Measurements from ENCODE around the gene GTF3C5.

The GTF3C5 gene

GRCh38 chr9:133103987-133104505 is 73.2 kb downstream of the GTF3C5 start:
- Histone ChIP-seq H4K91ac (ENCODE audit: low read depth, low read length, poor library complexity) (no peak overlapping the region), H3K79me1 (ENCODE audit: low read depth, low read length) (peaks cover 8% of the 10 kb centered on the region), H3K9me3 (replicated peaks in 1 of 2; ENCODE audit: control insufficient read depth in 2 of 2, insufficient read depth in 1 of 2, low read depth in 1 of 2, low read length in 2 of 2) (peaks cover 0 to 4% of the 10 kb centered on the region in 2 donors), H2BK15ac (ENCODE audit: low read length) (no peak overlapping the region), H3K4me3 (ENCODE audit: low read length in 2 of 2) (no peak overlapping the region), H3K4me1 (ENCODE audit: control insufficient read depth in 2 of 2, insufficient read depth in 1 of 2, low read depth in 1 of 2, low read length in 2 of 2) (no peaks in the 10 kb centered on the region), H3K27ac (replicated peaks; ENCODE audit: low read length) (no peak overlapping the region), H4K8ac (ENCODE audit: low read depth, low read length) (no peak overlapping the region), H3K4ac (ENCODE audit: low read length) (no peak overlapping the region), H2AFZ (ENCODE audit: low read length) (no peak overlapping the region), H3K36me3 (replicated peaks in 1 of 2; ENCODE audit: control insufficient read depth in 2 of 2, insufficient read depth in 2 of 2, low read length in 2 of 2) (peaks cover 75 to 97% of the 10 kb centered on the region in 2 donors), H3K23ac (ENCODE audit: low read depth, low read length, poor library complexity) (no peak overlapping the region), H3K14ac (ENCODE audit: low read length) (no peak overlapping the region), H3K4me2 (ENCODE audit: insufficient read depth, low read length, poor library complexity, severe bottlenecking) (no peak overlapping the region), H2BK5ac (ENCODE audit: low read length) (no peak overlapping the region), H2AK5ac (ENCODE audit: low read depth, low read length) (no peak overlapping the region), H2BK120ac (ENCODE audit: low read depth, low read length) (no peak overlapping the region), H2BK12ac (ENCODE audit: low read length) (no peak overlapping the region), H3K27me3 (ENCODE audit: control insufficient read depth in 3 of 3, insufficient read depth in 3 of 3, low read depth in 1 of 3, low read length in 3 of 3) (no peaks in the 10 kb centered on the region), H3K9ac (ENCODE audit: low read depth, low read length, poor library complexity) (no peak overlapping the region), H3K18ac (ENCODE audit: low read length) (no peak overlapping the region)
- no CpG with 5 or more reads among the region's 12 CpGs for WGBS, 2 donors (ENCODE audit: extremely low coverage in 2 of 2, insufficient read length in 2 of 2, insufficient replicate concordance in 1 of 2)
- DNase-seq (ENCODE audit: low spot score), result no peak

- no peak overlapping the region for H2BK12ac ChIP-seq (ENCODE audit: low read length)
- no peak overlapping the region for H3K9ac ChIP-seq (ENCODE audit: low read depth, low read length, poor library complexity)
- H3K4ac ChIP-seq (ENCODE audit: low read length), result no peak overlapping the region
- no peak overlapping the region for H3K4me3 ChIP-seq (ENCODE audit: low read length in 2 of 2)
- H3K4me2 ChIP-seq (ENCODE audit: insufficient read depth, low read length, poor library complexity, severe bottlenecking), result no peak overlapping the region
- H2BK5ac ChIP-seq (ENCODE audit: low read length), result no peak overlapping the region
- no peak overlapping the region for H3K18ac ChIP-seq (ENCODE audit: low read length)
- peaks cover 70 to 97% of the 10 kb centered on the region in 2 donors for H3K36me3 ChIP-seq (replicated peaks in 1 of 2; ENCODE audit: control insufficient read depth in 2 of 2, insufficient read depth in 2 of 2, low read length in 2 of 2)
- H3K23ac ChIP-seq (ENCODE audit: low read depth, low read length, poor library complexity), result no peak overlapping the region
- H3K4me1 ChIP-seq (ENCODE audit: control insufficient read depth in 2 of 2, insufficient read depth in 1 of 2, low read depth in 1 of 2, low read length in 2 of 2), result no peaks in the 10 kb centered on the region
- H3K14ac ChIP-seq (ENCODE audit: low read length), result no peak overlapping the region
- H4K91ac ChIP-seq (ENCODE audit: low read depth, low read length, poor library complexity), result no peak overlapping the region
- no CpG with 5 or more reads among the region's 15 CpGs for WGBS, 2 donors (ENCODE audit: extremely low coverage in 2 of 2, insufficient read length in 2 of 2, insufficient replicate concordance in 1 of 2)
- H3K79me1 ChIP-seq (ENCODE audit: low read depth, low read length), result peaks cover 8% of the 10 kb centered on the region
- no peak overlapping the region for H3K27ac ChIP-seq (replicated peaks; ENCODE audit: low read length)
- no peak overlapping the region for H4K8ac ChIP-seq (ENCODE audit: low read depth, low read length)
- DNase-seq (ENCODE audit: low spot score), result no peak
- H3K9me3 ChIP-seq (replicated peaks in 1 of 2; ENCODE audit: control insufficient read depth in 2 of 2, insufficient read depth in 1 of 2, low read depth in 1 of 2, low read length in 2 of 2), result peaks cover 0 to 2% of the 10 kb centered on the region in 2 donors
- H2AFZ ChIP-seq (ENCODE audit: low read length), result no peak overlapping the region
- no peak overlapping the region for H2BK120ac ChIP-seq (ENCODE audit: low read depth, low read length)
- H3K27me3 ChIP-seq (ENCODE audit: control insufficient read depth in 3 of 3, insufficient read depth in 3 of 3, low read depth in 1 of 3, low read length in 3 of 3), result no peaks in the 10 kb centered on the region
- no peak overlapping the region for H2BK15ac ChIP-seq (ENCODE audit: low read length)
- H2AK5ac ChIP-seq (ENCODE audit: low read depth, low read length), result no peak overlapping the region
These were observed 74.1 kb downstream of the GTF3C5 start for GRCh38 chr9:133104718-133105460.

DNA sequence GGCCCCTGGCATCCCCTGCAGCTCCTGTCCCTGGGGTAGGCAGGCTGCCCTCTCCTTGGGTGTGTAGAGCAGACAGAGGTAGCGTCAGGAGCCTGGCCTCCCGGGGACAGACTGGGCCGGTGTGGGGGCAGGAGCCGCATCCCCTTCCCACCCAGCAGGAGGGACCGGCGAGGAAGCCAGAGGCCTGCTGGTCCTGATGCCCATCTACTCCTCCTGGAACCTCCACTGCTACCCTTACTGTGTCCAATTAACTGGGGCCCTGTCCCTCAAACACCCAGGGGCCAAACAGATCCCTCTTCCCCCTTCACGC is 74.6 kb downstream of the GTF3C5 start:
- Histone ChIP-seq H3K14ac (ENCODE audit: low read length) (no peak overlapping the region), H3K18ac (ENCODE audit: low read length) (no peak overlapping the region), H3K23ac (ENCODE audit: low read depth, low read length, poor library complexity) (no peak overlapping the region), H3K4ac (ENCODE audit: low read length) (no peak overlapping the region), H2BK12ac (ENCODE audit: low read length) (no peak overlapping the region), H3K36me3 (replicated peaks in 1 of 2; ENCODE audit: control insufficient read depth in 2 of 2, insufficient read depth in 2 of 2, low read length in 2 of 2) (peaks cover 70 to 97% of the 10 kb centered on the region in 2 donors), H3K27ac (replicated peaks; ENCODE audit: low read length) (no peak overlapping the region), H3K4me3 (ENCODE audit: low read length in 2 of 2) (no peak overlapping the region), H3K79me1 (ENCODE audit: low read depth, low read length) (peaks cover 8% of the 10 kb centered on the region), H2BK5ac (ENCODE audit: low read length) (no peak overlapping the region), H2AFZ (ENCODE audit: low read length) (no peak overlapping the region), H2BK15ac (ENCODE audit: low read length) (no peak overlapping the region), H4K91ac (ENCODE audit: low read depth, low read length, poor library complexity) (no peak overlapping the region), H3K27me3 (ENCODE audit: control insufficient read depth in 3 of 3, insufficient read depth in 3 of 3, low read depth in 1 of 3, low read length in 3 of 3) (no peaks in the 10 kb centered on the region), H2AK5ac (ENCODE audit: low read depth, low read length) (no peak overlapping the region), H3K4me1 (ENCODE audit: control insufficient read depth in 2 of 2, insufficient read depth in 1 of 2, low read depth in 1 of 2, low read length in 2 of 2) (no peaks in the 10 kb centered on the region), H3K9ac (ENCODE audit: low read depth, low read length, poor library complexity) (no peak overlapping the region), H3K9me3 (replicated peaks in 1 of 2; ENCODE audit: control insufficient read depth in 2 of 2, insufficient read depth in 1 of 2, low read depth in 1 of 2, low read length in 2 of 2) (peaks cover 0 to 2% of the 10 kb centered on the region in 2 donors), H3K4me2 (ENCODE audit: insufficient read depth, low read length, poor library complexity, severe bottlenecking) (no peak overlapping the region), H2BK120ac (ENCODE audit: low read depth, low read length) (no peak overlapping the region), H4K8ac (ENCODE audit: low read depth, low read length) (no peak overlapping the region)
- DNase-seq (ENCODE audit: low spot score), result no peak
- no CpG with 5 or more reads among the region's 7 CpGs for WGBS, 2 donors (ENCODE audit: extremely low coverage in 2 of 2, insufficient read length in 2 of 2, insufficient replicate concordance in 1 of 2)

GRCh38 chr9:133106511-133107244 is 75.9 kb downstream of the GTF3C5 start:
- Histone ChIP-seq H3K4ac (ENCODE audit: low read length) (no peak overlapping the region), H3K14ac (ENCODE audit: low read length) (no peak overlapping the region), H2BK12ac (ENCODE audit: low read length) (no peak overlapping the region), H3K9ac (ENCODE audit: low read depth, low read length, poor library complexity) (no peak overlapping the region), H3K79me1 (ENCODE audit: low read depth, low read length) (peaks cover 6% of the 10 kb centered on the region), H4K91ac (ENCODE audit: low read depth, low read length, poor library complexity) (no peak overlapping the region), H2BK5ac (ENCODE audit: low read length) (no peak overlapping the region), H4K8ac (ENCODE audit: low read depth, low read length) (no peak overlapping the region), H3K23ac (ENCODE audit: low read depth, low read length, poor library complexity) (no peak overlapping the region), H2BK120ac (ENCODE audit: low read depth, low read length) (no peak overlapping the region), H3K18ac (ENCODE audit: low read length) (no peak overlapping the region), H3K27me3 (ENCODE audit: control insufficient read depth in 3 of 3, insufficient read depth in 3 of 3, low read depth in 1 of 3, low read length in 3 of 3) (no peaks in the 10 kb centered on the region), H3K9me3 (replicated peaks in 1 of 2; ENCODE audit: control insufficient read depth in 2 of 2, insufficient read depth in 1 of 2, low read depth in 1 of 2, low read length in 2 of 2) (peaks cover 0 to 2% of the 10 kb centered on the region in 2 donors), H3K36me3 (replicated peaks in 1 of 2; ENCODE audit: control insufficient read depth in 2 of 2, insufficient read depth in 2 of 2, low read length in 2 of 2) (peaks cover 62 to 95% of the 10 kb centered on the region in 2 donors), H3K4me2 (ENCODE audit: insufficient read depth, low read length, poor library complexity, severe bottlenecking) (no peak overlapping the region), H2AK5ac (ENCODE audit: low read depth, low read length) (no peak overlapping the region), H3K4me1 (ENCODE audit: control insufficient read depth in 2 of 2, insufficient read depth in 1 of 2, low read depth in 1 of 2, low read length in 2 of 2) (no peaks in the 10 kb centered on the region), H2BK15ac (ENCODE audit: low read length) (no peak overlapping the region), H3K4me3 (ENCODE audit: low read length in 2 of 2) (no peak overlapping the region), H2AFZ (ENCODE audit: low read length) (no peak overlapping the region), H3K27ac (replicated peaks; ENCODE audit: low read length) (no peak overlapping the region)
- WGBS, 2 donors (ENCODE audit: extremely low coverage in 2 of 2, insufficient read length in 2 of 2, insufficient replicate concordance in 1 of 2), result no CpG with 5 or more reads among the region's 17 CpGs
- no peak for DNase-seq (ENCODE audit: low spot score)

All from neuronal stem cell (in vitro differentiated cells).